Hepatocyte (in vitro differentiated cells): ENCODE results near the gene RAD23B. TPM values are rescaled to one million over a fixed set of nuclear protein-coding genes. Genes with fewer than 3 reads are reported as not detected.
A peak's percentile ranks its signal among the peaks of the same experiment; 100 is the strongest.

Experiments used
- DNase-seq: peaks from one replicate; pipeline ENCODE4 v3.0.0-alpha.2; 2016; ENCODE audit warnings: low spot score
- H2AFZ ChIP-seq: fragments of 200-600 bp; sonication (generic); 2 replicates; pipeline ENCODE4 v1.6.0; 2016; ENCODE audit warnings: antibody characterized with exemption, mild to moderate bottlenecking
- H3K27ac ChIP-seq: fragments of 200-600 bp; sonication (generic); 2 replicates; pipeline ENCODE4 v1.5.1; 2016; ENCODE audit warnings: mild to moderate bottlenecking
- H3K27me3 ChIP-seq: fragments of 200-600 bp; sonication (generic); 2 replicates; pipeline ENCODE4 v1.6.1; 2016
- H3K36me3 ChIP-seq: fragments of 200-600 bp; sonication (generic); replicated peaks from 2 replicates; pipeline ENCODE4 v1.5.1; 2016; ENCODE audit warnings: low read depth; ENCODE audit not compliant: insufficient read depth
- H3K4me1 ChIP-seq: fragments of 200-600 bp; sonication (generic); 2 replicates; pipeline ENCODE4 v1.5.1; 2016; ENCODE audit warnings: mild to moderate bottlenecking, moderate library complexity; ENCODE audit not compliant: insufficient read depth
- H3K4me2 ChIP-seq: fragments of 200-600 bp; sonication (generic); 2 replicates; pipeline ENCODE4 v1.6.0; 2016
- H3K4me3 ChIP-seq: fragments of 200-600 bp; sonication (generic); 2 replicates; pipeline ENCODE4 v1.5.1; 2016; ENCODE audit warnings: mild to moderate bottlenecking
- H3K79me2 ChIP-seq: fragments of 200-600 bp; sonication (generic); 2 replicates; pipeline ENCODE4 v1.6.0; 2017; ENCODE audit warnings: mild to moderate bottlenecking
- H3K9me2 ChIP-seq: fragments of 200-600 bp; sonication (generic); replicated peaks from 2 replicates; pipeline ENCODE4 v1.6.0; 2017; ENCODE audit warnings: mild to moderate bottlenecking; ENCODE audit not compliant: insufficient read depth
- H3K9me3 ChIP-seq: fragments of 200-600 bp; sonication (generic); 2 replicates; pipeline ENCODE4 v1.5.1; 2016; ENCODE audit warnings: low read depth, mild to moderate bottlenecking
- H4K20me1 ChIP-seq: fragments of 200-600 bp; sonication (generic); 2 replicates; pipeline ENCODE4 v1.6.0; 2016; ENCODE audit warnings: mild to moderate bottlenecking; ENCODE audit not compliant: insufficient read depth, poor library complexity, severe bottlenecking
- CTCF ChIP-seq: fragments of 200-600 bp; sonication (generic); IDR thresholded peaks from 2 replicates; pipeline ENCODE4 v1.5.1; 2016; ENCODE audit warnings: antibody characterized with exemption, mild to moderate bottlenecking; ENCODE audit not compliant: poor library complexity
- EZH2 ChIP-seq: fragments of 200-600 bp; sonication (generic); IDR thresholded peaks from 2 replicates; pipeline ENCODE4 v1.6.1; 2016; ENCODE audit warnings: antibody characterized with exemption, mild to moderate bottlenecking, borderline replicate concordance
- EZH2phosphoT487 ChIP-seq: fragments of 200-600 bp; sonication (generic); IDR thresholded peaks from one replicate; pipeline ENCODE4 v1.6.1; 2018; ENCODE audit warnings: antibody characterized with exemption, mild to moderate bottlenecking, low read depth, moderate library complexity; ENCODE audit not compliant: unreplicated experiment, severe bottlenecking
- whole genome bisulfite sequencing: methylation state at CpG from one replicate; pipeline ENCODE4 v1.1.6; 2016; ENCODE audit warnings: low lambda C conversion rate; ENCODE audit errors: missing lambda C conversion rate; 5-methylcytosine and 5-hydroxymethylcytosine counted together
- polyA plus RNA-seq: library from polyadenylated mRNA; unstranded; fragments of >200 nt; fragmentation: Nextera tagmentation; extraction: Ambion mirVana; gene quantifications from 2 replicates; pipeline ENCODE4 v1.2.1, GENCODE V29; 2016
- total RNA-seq: library from RNA; depleted of rRNA; stranded (reverse); fragments of >200 nt; gene quantifications from 2 replicates; pipeline ENCODE4 v1.2.3, GENCODE V29; 2014

The RAD23B gene
- total and polyA plus RNA-seq, 2 experiments from 2014 or later = 15.9 to 126 TPM

- Histone ChIP-seq H3K36me3 (no peaks in the 10 kb centered on the region), H3K4me3 (peak overlapping the region; percentile 65), H3K79me2 (peaks cover 71% of the 10 kb centered on the region), H3K4me1 (peaks cover 7% of the 10 kb centered on the region), H4K20me1 (peaks cover 61% of the 10 kb centered on the region), H3K4me2 (peak overlapping the region; percentile 74), H3K9me3 (no peaks in the 10 kb centered on the region), H3K9me2 (no peaks in the 10 kb centered on the region), H3K27ac (peak overlapping the region; percentile 98), H3K27me3 (no peaks in the 10 kb centered on the region), H2AFZ (no peak overlapping the region)
- 12% methylated on average over 6 of the region's 6 CpGs for WGBS
- no peak for DNase-seq
- TF ChIP-seq EZH2phosphoT487 (no peak), EZH2 (no peak), CTCF (no peak)
These were observed 2.2 kb downstream of the RAD23B start for GRCh38 chr9:107285286-107285685.

GRCh38 chr9:107286057-107286456, 3.0 kb downstream of the RAD23B start:
- TF ChIP-seq CTCF (no peak), EZH2 (no peak), EZH2phosphoT487 (no peak)
- DNase-seq = peak; percentile 50
- H3K4me3 ChIP-seq = peak overlapping the region; percentile 65
- no peaks in the 10 kb centered on the region for H3K9me2 ChIP-seq
- no peak overlapping the region for H2AFZ ChIP-seq
- H4K20me1 ChIP-seq = peaks cover 68% of the 10 kb centered on the region
- H3K27me3 ChIP-seq = no peaks in the 10 kb centered on the region
- H3K4me2 ChIP-seq = peak overlapping the region; percentile 74
- peak overlapping the region; percentile 98 for H3K27ac ChIP-seq
- peaks cover 7% of the 10 kb centered on the region for H3K4me1 ChIP-seq
- H3K36me3 ChIP-seq = no peaks in the 10 kb centered on the region
- 25% methylated on average over 2 of the region's 2 CpGs for WGBS
- H3K79me2 ChIP-seq = peaks cover 79% of the 10 kb centered on the region
- no peaks in the 10 kb centered on the region for H3K9me3 ChIP-seq

- 20% methylated on average over 1 of the region's 1 CpG for WGBS
- Histone ChIP-seq H3K9me2 (no peaks in the 10 kb centered on the region), H2AFZ (no peak overlapping the region), H3K4me2 (no peak overlapping the region), H3K4me1 (peaks cover 9% of the 10 kb centered on the region), H3K4me3 (no peak overlapping the region), H3K27ac (no peak overlapping the region), H3K27me3 (no peaks in the 10 kb centered on the region), H4K20me1 (peaks cover 95% of the 10 kb centered on the region), H3K36me3 (no peaks in the 10 kb centered on the region), H3K79me2 (peaks cover 100% of the 10 kb centered on the region), H3K9me3 (no peaks in the 10 kb centered on the region)
- TF ChIP-seq EZH2 = no peak
- no peak for TF ChIP-seq CTCF
- no peak for DNase-seq
These were observed 5.6 kb downstream of the RAD23B start for GRCh38 chr9:107288701-107289100.

GRCh38 chr9:107290619-107291018, 7.5 kb downstream of the RAD23B start:
- H3K4me1 ChIP-seq = peaks cover 9% of the 10 kb centered on the region
- no peak overlapping the region for H3K4me3 ChIP-seq
- TF ChIP-seq EZH2phosphoT487 (no peak), CTCF (no peak), EZH2 (no peak)
- no peak overlapping the region for H3K27ac ChIP-seq
- no peak overlapping the region for H2AFZ ChIP-seq
- H3K79me2 ChIP-seq = peaks cover 100% of the 10 kb centered on the region
- no peak for DNase-seq
- H3K4me2 ChIP-seq = peak overlapping the region; percentile 11
- H3K9me3 ChIP-seq = no peaks in the 10 kb centered on the region
- 65% methylated on average over 7 of the region's 7 CpGs for WGBS
- H4K20me1 ChIP-seq = peaks cover 98% of the 10 kb centered on the region
- H3K9me2 ChIP-seq = no peaks in the 10 kb centered on the region
- no peaks in the 10 kb centered on the region for H3K27me3 ChIP-seq
- H3K36me3 ChIP-seq = no peaks in the 10 kb centered on the region
